Stimulated activated naive B cell treated with anti-CD40 and anti-IgM and Interleukin-4, amounts not matched to agents 10 μg/mL and 1 μg/mL and 100 μg/mL, for 72 hours (primary cell): ENCODE results near the gene GAS6.

Source experiments
- ATAC-seq, 2 donors: fragments of 150-1000 bp; cut with Tn5 transposase; replicated peaks; 2 replicates each; pipeline ENCODE4 v1.10.0; 2021; ENCODE audit warnings: moderate library complexity in 1 of 2
- DNase-seq: peaks from one replicate; pipeline ENCODE4 v3.0.0; 2021
- H3K27ac Mint-ChIP-seq: one replicate; pipeline ENCODE4 v1.8.0; 2022; ENCODE audit warnings: mild to moderate bottlenecking, mixed read lengths
- H3K27me3 Mint-ChIP-seq, 2 donors: one replicate each; pipeline ENCODE4 v1.8.0; 2022; ENCODE audit warnings: mixed read lengths in 2 of 2
- H3K36me3 Mint-ChIP-seq, 2 donors: one replicate each; pipeline ENCODE4 v1.8.0; 2022; ENCODE audit warnings: mixed read lengths in 2 of 2, mild to moderate bottlenecking in 1 of 2
- H3K4me1 Mint-ChIP-seq, 2 donors: one replicate each; pipeline ENCODE4 v1.8.0; 2022; ENCODE audit warnings: mixed read lengths in 2 of 2, mild to moderate bottlenecking in 1 of 2
- H3K4me3 Mint-ChIP-seq, 2 donors: one replicate each; pipeline ENCODE4 v1.8.0; 2022; ENCODE audit warnings: mild to moderate bottlenecking in 2 of 2, mixed read lengths in 2 of 2, moderate library complexity in 1 of 2
- H3K9me3 Mint-ChIP-seq, 2 donors: one replicate each; pipeline ENCODE4 v1.8.0; 2022; ENCODE audit warnings: mixed read lengths in 2 of 2, mild to moderate bottlenecking in 1 of 2

Gene GAS6

DNA sequence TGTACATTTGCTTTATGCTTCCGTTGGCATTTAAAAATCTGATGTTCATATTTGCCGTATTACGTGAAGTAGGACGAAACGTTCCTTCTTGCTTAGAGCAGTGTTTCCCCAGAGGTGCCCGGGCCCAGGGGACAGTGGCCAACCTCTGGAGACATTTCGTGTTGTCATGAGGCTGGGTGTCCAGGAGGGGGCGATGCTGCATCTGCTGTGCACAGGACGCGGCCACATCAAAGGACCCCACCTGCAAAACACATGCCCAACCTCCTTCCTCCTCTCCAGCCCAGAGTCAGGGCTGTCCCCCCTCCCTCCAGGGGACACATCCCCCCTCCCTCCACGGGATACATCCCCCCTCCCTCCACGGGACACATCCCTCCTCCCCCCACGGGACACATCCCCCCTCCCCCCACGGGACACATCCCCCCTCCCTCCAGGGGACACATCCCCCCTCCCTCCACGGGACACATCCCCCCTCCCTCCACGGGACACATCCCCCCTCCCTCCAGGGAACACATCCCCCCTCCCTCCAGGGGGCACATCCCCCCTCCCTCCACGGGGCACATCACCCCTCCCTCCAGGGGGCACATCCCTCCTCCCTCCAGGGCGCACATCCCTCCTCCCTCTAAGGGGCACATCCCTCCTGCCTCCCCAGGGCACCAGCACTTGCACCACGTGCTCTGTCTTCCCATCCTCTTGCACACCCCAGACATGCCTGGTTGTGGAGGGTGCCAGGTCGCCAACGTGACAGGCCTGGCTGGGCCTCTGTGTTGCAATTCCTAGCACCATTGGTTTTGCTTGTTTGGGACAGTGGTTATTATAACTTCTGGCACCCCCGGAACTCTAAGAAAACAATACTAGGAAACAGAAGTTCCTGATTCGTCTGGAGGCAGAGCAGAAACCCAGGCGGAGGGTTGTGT, 46.7 kb downstream of the GAS6 start:
- H3K27ac Mint-ChIP-seq = peak overlapping the region; percentile 92
- DNase-seq (peak; percentile 70), ATAC-seq (peak; percentile 80 to 82)
- H3K4me1 Mint-ChIP-seq = peaks cover 26 to 27% of the 10 kb centered on the region in 2 donors
- peaks cover 0 to 4% of the 10 kb centered on the region in 2 donors for H3K9me3 Mint-ChIP-seq
- peak overlapping the region; percentile 97 to 99 for H3K4me3 Mint-ChIP-seq
- no peaks in the 10 kb centered on the region for H3K27me3 Mint-ChIP-seq
- peaks cover 44 to 46% of the 10 kb centered on the region in 2 donors for H3K36me3 Mint-ChIP-seq

DNA sequence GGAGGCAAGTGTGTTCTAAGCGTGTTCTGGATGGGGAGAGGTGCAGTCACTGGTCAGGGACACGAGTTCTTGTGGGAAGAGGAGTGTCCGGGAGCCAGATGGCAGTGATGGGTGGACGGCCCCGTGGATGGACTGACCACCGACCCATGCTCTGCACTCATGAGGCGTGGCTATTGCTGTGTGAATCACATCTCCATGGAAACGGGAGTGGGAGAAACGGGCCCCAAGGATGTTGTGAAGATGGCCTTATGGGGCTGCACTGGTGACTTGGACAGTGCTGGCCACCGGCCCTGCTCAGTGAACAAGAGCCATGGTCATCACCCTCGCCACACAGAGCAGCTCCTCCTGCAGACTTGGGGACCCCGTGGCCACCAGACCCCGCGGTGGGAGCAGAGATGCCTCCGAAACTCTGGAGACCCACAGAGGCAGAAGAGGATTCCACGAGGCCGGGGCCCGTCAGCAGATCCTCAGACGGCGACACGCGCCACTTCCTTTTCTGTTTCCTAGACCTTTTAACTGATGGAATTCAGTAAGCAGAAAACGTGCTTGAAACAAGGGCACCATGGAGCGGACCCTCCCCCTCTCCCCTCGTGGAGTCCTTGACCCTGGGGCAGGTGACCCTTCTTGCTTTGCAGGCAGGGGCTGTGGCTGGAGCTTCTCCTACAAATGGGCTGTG, 47.5 kb downstream of the GAS6 start:
- H3K9me3 Mint-ChIP-seq = peaks cover 0 to 4% of the 10 kb centered on the region in 2 donors
- H3K27me3 Mint-ChIP-seq = no peaks in the 10 kb centered on the region
- H3K4me1 Mint-ChIP-seq = peaks cover 24 to 26% of the 10 kb centered on the region in 2 donors
- DNase-seq (no peak), ATAC-seq (no peak)
- peak overlapping the region; percentile 98 for H3K27ac Mint-ChIP-seq
- peaks cover 36 to 42% of the 10 kb centered on the region in 2 donors for H3K36me3 Mint-ChIP-seq
- H3K4me3 Mint-ChIP-seq = peak overlapping the region; percentile 97 to 99

- H3K27ac Mint-ChIP-seq = peak overlapping the region; percentile 98
- peaks cover 21 to 26% of the 10 kb centered on the region in 2 donors for H3K4me1 Mint-ChIP-seq
- H3K27me3 Mint-ChIP-seq = no peaks in the 10 kb centered on the region
- H3K9me3 Mint-ChIP-seq = peaks cover 0 to 4% of the 10 kb centered on the region in 2 donors
- H3K36me3 Mint-ChIP-seq = peaks cover 30 to 36% of the 10 kb centered on the region in 2 donors
- peak overlapping the region; percentile 97 to 99 for H3K4me3 Mint-ChIP-seq
- peak; percentile 64 to 71 for ATAC-seq
- DNase-seq = peak; percentile 73
These were observed 48.5 kb downstream of the GAS6 start for GRCh38 chr13:113815151-113816058.

DNA sequence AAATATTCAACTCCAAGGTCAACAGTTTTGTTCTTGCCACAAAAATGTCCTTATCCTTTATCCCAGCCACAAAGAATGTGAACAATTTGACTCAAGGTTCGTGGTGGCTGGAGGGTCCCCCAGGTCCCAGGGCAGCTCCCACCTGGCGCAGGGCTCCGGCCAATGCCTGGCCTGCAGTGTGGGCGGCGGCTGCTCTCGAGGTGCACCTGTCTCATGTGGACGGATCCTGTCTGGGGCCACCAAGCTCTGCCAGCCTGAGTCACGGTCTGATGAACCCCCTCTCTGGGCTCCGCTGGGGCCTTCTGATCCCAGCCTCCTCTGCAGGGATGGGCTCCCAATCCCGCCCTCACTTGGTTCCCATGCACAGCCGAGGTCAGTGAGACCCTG, 49.4 kb downstream of the GAS6 start:
- peak overlapping the region; percentile 42 for H3K27ac Mint-ChIP-seq
- H3K4me1 Mint-ChIP-seq = peaks cover 21 to 26% of the 10 kb centered on the region in 2 donors
- H3K27me3 Mint-ChIP-seq = no peaks in the 10 kb centered on the region
- ATAC-seq (no peak), DNase-seq (no peak)
- H3K36me3 Mint-ChIP-seq = peaks cover 26 to 28% of the 10 kb centered on the region in 2 donors
- H3K4me3 Mint-ChIP-seq = no peak overlapping the region
- peaks cover 0 to 4% of the 10 kb centered on the region in 2 donors for H3K9me3 Mint-ChIP-seq

DNA sequence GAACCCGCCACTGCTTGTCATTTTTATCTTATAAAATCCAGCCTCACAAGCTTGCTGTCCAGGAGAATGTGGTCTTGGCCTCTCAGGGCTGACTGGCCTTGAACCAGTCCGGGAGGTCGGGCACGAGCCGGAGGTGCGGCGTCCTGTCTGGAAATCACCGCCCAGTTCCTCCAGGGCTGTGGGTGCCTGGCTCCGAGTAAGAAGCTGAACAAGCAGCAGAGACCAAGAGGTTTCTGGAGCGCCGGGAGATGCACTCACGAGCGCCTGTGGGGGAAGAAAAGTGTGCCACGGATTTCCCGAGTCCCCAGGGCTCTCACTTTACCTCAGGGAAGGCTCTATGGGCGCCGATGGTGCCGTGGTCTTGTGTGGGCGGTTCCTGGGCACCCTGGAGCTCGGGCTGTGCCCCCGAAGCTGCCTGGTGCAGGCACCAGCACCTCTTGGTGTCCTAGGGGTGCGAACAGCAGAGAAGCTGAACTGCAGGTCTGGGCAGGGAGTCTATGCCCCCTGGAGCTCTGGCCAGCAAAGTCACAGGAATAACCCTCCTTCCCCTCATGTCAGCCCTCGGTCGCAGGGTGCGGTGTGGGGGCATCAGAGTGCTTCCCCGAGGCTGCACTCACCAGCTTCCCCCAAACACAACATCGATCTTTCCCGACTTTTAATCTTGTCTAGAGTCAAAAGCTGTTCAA, 50.0 kb downstream of the GAS6 start:
- Mint-ChIP-seq H3K9me3 (peaks cover under 1 to 4% of the 10 kb centered on the region in 2 donors), H3K4me3 (no peak overlapping the region), H3K27me3 (no peaks in the 10 kb centered on the region), H3K4me1 (peaks cover 21 to 26% of the 10 kb centered on the region in 2 donors), H3K36me3 (peaks cover 23 to 25% of the 10 kb centered on the region in 2 donors), H3K27ac (peak overlapping the region; percentile 42)
- DNase-seq (no peak), ATAC-seq (no peak)

GRCh38 chr13:113813070-113813748, 50.7 kb downstream of the GAS6 start:
- Mint-ChIP-seq H3K9me3 (peaks cover 6 to 9% of the 10 kb centered on the region in 2 donors), H3K4me3 (no peak overlapping the region), H3K4me1 (peaks cover 21 to 26% of the 10 kb centered on the region in 2 donors), H3K27me3 (no peaks in the 10 kb centered on the region), H3K27ac (no peak overlapping the region), H3K36me3 (peaks cover 26 to 28% of the 10 kb centered on the region in 2 donors)
- ATAC-seq = no peak
- no peak for DNase-seq

GRCh38 chr13:113812178-113813040, 51.5 kb downstream of the GAS6 start:
- ATAC-seq (no peak), DNase-seq (no peak)
- peaks cover 22 to 27% of the 10 kb centered on the region in 2 donors for H3K36me3 Mint-ChIP-seq
- H3K4me1 Mint-ChIP-seq = peaks cover 17 to 21% of the 10 kb centered on the region in 2 donors
- H3K4me3 Mint-ChIP-seq = no peak overlapping the region
- H3K9me3 Mint-ChIP-seq = peaks cover 9 to 14% of the 10 kb centered on the region in 2 donors
- no peaks in the 10 kb centered on the region for H3K27me3 Mint-ChIP-seq
- no peak overlapping the region for H3K27ac Mint-ChIP-seq

DNA sequence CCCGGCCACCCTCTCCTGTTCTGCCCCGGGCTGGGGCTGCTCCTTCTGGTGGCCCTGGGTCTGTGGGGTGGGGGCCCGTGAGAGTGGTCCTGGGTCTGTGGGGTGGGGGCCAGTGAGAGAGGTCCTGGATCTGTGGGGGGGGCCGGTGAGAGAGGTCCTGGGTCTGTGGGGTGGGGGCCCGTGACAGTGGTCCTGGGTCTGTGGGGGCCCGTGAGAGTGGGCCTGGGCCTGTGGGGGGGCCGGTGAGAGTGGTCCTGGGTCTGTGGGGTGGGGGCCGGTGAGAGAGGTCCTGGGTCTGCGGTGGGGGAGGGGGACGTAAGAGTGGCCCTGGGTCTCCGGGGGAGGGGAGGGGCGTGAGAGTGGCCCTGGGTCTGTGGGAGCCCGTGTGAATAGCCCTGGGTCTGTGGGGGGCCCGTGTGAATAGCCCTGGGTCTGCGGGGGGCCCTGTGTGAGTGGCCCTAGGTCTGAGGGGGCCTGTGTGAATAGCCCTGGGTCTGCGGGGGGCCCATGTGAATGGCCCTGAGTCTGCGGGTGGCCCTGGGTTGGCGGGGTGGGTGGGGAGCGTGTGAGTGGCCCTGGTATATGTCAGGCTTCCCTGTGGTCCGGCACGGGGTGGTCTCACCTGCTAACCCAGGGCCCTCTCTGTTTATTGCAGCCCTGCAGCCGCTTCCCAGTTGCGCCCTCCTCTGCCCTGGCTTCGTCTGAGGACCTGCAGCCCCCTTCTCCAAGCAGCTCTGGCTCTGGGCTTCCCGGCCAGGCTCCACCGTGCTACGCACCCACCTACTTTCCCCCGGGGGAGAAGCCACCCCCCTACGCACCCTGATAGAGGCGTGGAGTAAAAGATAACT, 52.6 kb downstream of the GAS6 start:
- Mint-ChIP-seq H3K9me3 (peaks cover 9 to 14% of the 10 kb centered on the region in 2 donors), H3K4me3 (no peak overlapping the region), H3K27me3 (no peaks in the 10 kb centered on the region), H3K4me1 (peaks cover 11 to 13% of the 10 kb centered on the region in 2 donors), H3K27ac (no peak overlapping the region), H3K36me3 (peaks cover 14 to 19% of the 10 kb centered on the region in 2 donors)
- DNase-seq (no peak), ATAC-seq (no peak)

GRCh38 chr13:113810640-113811039, 53.2 kb downstream of the GAS6 start:
- DNase-seq (no peak), ATAC-seq (no peak)
- no peak overlapping the region for H3K4me3 Mint-ChIP-seq
- H3K9me3 Mint-ChIP-seq = peaks cover 9 to 14% of the 10 kb centered on the region in 2 donors
- H3K4me1 Mint-ChIP-seq = peaks cover 4 to 6% of the 10 kb centered on the region in 2 donors
- no peak overlapping the region for H3K27ac Mint-ChIP-seq
- peaks cover 8 to 12% of the 10 kb centered on the region in 2 donors for H3K36me3 Mint-ChIP-seq
- no peaks in the 10 kb centered on the region for H3K27me3 Mint-ChIP-seq

- no peak overlapping the region for H3K27ac Mint-ChIP-seq
- peaks cover 2 to 9% of the 10 kb centered on the region in 2 donors for H3K36me3 Mint-ChIP-seq
- DNase-seq = no peak
- peaks cover 0 to 1% of the 10 kb centered on the region in 2 donors for H3K4me1 Mint-ChIP-seq
- no peak for ATAC-seq
- H3K9me3 Mint-ChIP-seq = peaks cover 9 to 10% of the 10 kb centered on the region in 2 donors
- no peaks in the 10 kb centered on the region for H3K27me3 Mint-ChIP-seq
- no peak overlapping the region for H3K4me3 Mint-ChIP-seq
These were observed 53.9 kb downstream of the GAS6 start for GRCh38 chr13:113809934-113810333.

- Mint-ChIP-seq H3K4me1 (no peaks in the 10 kb centered on the region), H3K27ac (peak overlapping the region; percentile 62), H3K27me3 (peaks cover 4 to 5% of the 10 kb centered on the region in 2 donors), H3K4me3 (no peak overlapping the region), H3K9me3 (peaks cover 9 to 10% of the 10 kb centered on the region in 2 donors), H3K36me3 (peaks cover 1 to 9% of the 10 kb centered on the region in 2 donors)
- ATAC-seq (no peak), DNase-seq (no peak)
These were observed 55.6 kb downstream of the GAS6 start for GRCh38 chr13:113808058-113808834.
